GM21576 (cell line): ENCODE results near the gene SLC30A2.
"Not testable (repeated sequence)": the region's sequence is repeated elsewhere in the genome, so short reads cannot be mapped to it uniquely, and the experiment has no call there.

ENCODE experiments used
- ATAC-seq: cut with Tn5 transposase; IDR thresholded peaks from one replicate; pipeline ENCODE4 v1.9.1; 2021; ENCODE audit warnings: mild to moderate bottlenecking, moderate library complexity; ENCODE audit not compliant: unreplicated experiment

The SLC30A2 gene, protein sequence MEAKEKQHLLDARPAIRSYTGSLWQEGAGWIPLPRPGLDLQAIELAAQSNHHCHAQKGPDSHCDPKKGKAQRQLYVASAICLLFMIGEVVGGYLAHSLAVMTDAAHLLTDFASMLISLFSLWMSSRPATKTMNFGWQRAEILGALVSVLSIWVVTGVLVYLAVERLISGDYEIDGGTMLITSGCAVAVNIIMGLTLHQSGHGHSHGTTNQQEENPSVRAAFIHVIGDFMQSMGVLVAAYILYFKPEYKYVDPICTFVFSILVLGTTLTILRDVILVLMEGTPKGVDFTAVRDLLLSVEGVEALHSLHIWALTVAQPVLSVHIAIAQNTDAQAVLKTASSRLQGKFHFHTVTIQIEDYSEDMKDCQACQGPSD

DNA sequence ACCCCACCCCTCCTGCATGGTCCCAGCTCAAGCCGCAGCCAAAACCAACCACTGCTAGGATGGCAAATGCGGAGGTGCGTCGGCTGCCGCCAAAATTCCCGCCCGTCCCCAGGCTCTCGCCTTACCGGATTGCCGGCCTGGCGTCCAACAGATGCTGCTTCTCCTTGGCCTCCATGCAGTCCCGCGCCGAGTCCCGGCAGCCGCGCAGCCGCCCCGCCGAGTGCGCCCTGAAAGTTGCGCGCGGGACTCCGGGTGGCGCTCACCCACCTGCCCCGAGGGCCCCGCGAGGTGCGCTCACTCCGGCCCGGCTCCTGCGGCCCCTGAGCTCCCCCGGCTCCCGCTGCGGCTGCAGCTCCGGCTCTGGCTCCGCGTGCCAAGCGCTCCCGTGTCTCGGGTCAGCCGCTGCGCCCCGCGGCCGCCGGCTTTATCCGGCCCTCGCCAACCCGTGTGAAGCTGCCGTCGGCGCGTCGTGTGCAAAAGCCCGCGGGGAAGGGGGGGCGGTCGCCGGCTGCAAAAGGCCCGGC is at the start of gene SLC30A2:
SLC30A2 (minus strand) TSS at position 397 of the 524 bp plus-strand sequence; CDS start at position 175, 222 bp downstream.
- ATAC-seq, result no peak

DNA sequence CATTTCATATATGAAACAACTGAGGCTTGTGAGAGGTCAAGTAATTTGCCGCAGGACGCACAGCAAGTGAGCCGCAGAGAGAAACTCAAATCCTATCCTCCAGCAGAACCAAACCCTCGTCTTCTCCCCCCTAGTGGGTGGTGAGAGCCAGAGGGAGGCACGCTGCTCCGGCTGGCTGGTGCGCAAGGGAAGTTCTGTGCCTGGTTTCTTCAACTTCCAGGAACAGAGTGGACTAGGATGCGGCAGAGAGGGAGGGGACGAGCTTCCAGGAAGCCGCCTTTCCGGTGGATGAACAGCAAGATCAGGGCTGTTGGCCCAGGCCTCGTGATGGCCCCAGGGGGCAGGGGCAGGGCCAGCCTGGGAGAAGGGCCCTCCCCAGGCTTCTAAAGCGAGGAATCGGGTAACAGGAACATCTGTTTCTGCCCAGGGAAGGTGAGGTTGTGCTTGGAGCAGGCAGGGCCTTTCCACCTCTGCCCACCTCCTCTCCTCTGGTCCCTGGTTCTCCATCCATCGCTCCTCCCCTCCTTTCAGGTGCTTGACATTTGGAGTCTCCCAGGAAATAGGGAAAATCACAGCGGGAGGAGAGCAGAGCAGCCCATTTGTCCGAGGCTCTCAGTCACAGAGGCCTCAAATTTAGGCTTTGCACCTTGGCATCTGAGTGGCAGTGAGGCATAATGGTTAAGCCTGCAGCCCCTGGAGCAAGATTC is 48.9 kb upstream of the SLC30A2 start:
- no peak for ATAC-seq

DNA sequence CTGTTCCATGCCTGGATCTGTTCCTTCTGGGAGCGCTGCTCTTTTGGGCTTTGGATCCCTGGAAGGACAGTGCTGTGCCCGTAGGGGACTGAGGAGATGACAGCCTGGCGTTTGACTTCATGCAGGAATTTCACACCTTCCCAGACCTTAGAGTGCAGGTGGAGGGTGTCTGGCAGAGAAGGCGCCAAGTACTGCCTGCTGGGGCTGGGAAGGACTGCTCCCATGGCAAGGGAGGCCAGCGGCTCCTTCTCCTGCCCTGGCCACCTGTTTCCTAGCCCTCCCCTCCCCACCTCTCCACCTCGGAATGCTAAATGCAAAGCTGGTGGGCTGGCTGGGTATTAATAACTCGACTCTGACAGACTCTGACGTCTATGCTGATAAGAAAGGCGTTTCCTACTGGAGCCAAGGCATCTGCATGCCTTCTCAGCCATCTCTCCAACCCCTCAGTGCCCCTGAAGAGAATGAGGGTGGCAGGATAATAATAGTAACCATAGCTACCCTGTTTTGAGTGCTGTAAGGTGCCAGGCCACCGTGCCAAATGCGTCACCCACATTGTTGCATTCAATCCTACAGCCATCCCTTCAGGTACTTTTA is 48.3 kb upstream of the SLC30A2 start:
- no peak for ATAC-seq

DNA sequence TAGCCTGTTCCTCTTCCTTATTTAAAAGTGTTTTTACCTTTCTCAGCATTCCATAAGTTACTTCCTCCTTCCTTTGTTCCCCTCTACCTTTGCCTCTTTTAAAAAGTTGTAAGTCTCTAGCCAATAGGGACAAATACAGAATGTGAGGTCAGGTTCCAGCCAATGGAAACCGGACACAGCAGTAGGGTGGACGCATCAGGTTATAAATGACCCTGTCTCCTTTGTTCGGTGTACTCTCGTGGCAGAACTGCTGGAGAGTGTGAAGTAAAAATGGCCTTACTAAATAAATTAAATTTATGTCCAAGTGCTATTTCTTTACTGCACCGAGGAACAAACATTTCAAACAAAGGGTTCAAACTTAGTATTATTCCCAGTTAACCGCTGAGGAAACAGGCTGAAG is 47.7 kb upstream of the SLC30A2 start:
- ATAC-seq, result not testable (repeated sequence)

DNA sequence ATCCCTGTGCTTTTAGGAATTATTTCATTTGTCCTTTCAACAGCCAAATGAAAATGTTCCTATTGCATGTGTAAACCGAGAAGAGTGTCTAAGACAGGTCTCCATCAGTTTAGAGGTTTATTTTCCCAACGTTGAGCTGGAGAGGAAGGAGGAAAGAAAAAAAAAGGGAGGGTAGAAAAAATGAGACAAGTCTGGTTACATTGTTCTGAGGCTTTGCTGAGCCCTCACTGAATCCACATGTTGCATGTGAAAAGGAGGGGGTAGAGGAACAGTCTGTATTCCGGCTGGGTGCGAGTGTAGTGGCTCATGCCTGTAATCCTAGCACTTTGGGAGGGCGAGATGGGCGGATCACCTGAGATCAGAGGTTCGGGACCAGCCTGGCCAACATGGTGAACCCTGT is 46.5 kb upstream of the SLC30A2 start:
- no peak for ATAC-seq

DNA sequence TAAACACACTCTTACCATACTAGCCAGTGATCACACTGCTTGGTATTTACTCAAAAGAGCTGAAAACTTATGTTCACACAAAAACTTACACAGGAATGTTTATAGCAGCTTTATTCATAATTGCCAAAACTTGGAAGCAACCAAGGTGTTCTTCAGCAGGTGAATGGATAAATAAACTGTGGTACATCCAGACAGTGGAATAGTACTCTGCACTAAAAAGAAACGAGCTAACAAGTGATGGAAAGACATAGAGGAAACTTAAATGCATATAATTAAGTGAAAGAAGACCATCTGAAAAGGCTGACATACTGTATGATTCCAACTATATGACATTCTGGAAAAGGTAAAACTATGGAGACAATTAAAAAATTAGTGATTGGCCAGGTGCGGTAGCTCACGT is 45.0 kb upstream of the SLC30A2 start:
- no peak for ATAC-seq

DNA sequence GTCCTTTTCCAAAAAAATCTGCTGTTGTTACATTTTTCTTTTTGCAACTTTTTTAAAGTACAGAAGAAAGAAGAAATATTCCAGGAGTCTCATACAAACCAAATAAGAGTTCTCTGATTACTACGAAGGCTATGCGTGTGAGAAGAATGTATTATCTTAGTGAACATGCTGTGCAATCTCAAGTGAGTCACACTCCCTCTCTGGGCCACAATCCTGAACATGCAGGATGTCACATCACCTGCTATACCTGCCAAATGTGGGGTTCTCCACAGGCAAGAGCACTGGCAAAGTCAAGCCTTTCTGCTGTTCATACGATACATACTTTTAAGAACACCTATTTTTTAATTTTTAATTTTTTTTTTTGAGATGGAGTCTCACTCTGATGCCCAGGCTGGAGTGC is 43.2 kb upstream of the SLC30A2 start:
- ATAC-seq, result no peak

DNA sequence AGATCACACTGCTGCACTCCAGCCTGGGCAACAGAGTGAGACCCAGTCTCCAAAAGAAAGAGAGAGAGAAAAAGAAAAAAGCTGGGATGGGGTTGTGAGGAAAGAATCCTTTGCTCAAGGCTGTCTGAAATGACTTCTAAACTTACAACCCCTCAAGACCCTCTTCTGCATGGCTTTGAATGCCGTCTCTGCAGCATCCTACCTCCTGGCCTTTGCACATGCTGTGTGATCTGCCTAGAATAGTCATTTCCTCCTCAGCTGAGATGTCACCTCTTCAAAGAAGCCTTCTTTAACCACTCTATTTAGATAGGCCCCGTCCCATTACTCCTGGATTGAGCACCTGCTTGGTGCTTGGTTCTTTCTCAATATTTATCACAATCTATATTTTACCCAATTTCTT is 38.9 kb upstream of the SLC30A2 start:
- ATAC-seq, result no peak

DNA sequence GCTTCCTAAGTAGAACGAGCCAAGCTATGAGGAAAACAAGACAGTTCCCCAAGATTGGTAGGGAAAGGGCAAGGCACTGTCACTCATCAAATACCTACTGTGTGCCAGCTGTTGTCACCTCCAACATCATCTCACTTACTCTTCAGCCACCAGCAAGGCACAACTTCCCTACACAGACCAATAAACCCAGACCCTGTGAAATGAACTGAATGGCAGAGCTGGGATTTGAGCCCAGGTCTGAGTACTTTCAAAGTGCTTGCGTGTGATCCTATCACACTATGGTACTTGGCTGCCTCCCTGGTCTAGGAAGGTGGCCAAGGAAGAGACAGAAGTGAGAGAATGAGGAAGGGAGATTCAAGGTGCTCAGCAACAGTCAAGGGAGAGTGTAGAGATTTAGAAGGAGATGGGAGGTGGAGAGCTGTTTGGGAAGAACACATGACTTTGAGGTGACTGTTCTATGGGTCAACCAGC is 38.2 kb upstream of the SLC30A2 start:
- no peak for ATAC-seq

DNA sequence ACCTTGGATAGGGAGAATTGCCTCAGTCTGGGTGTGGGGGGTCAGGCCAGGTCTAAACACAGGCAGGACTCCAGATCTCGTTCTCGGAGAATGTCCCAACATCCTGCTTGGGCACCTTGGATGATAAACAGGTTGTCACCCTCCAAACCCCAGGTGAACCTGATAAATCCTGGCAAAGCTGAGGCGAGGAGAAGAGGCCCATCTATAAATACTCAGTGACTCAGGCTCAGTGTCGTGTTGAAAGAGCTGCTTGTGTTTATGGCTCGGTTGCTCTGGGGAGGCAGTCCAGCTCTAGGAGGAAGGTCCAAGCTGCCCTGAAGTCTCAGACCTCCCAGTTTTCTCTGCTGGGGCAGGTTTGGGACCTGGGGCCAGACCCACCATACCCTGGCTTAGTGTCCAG is 37.3 kb upstream of the SLC30A2 start:
- no peak for ATAC-seq

DNA sequence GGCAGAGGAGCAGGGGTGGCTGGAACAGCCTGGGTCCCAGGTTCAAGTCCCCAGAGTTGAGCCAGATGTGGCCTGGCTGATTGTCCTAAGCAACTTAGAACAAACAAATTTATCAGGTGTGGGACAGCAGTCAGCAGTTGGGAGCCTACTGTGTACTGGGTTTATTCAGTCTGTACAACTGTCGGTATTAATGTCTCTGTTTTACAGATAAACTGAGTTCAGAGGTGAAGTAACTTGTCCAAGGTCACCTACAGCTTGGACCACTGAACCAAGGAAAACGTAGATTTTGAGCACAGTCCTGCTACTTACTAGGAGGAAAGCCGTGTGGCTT is 36.1 kb upstream of the SLC30A2 start:
- no peak for ATAC-seq

DNA sequence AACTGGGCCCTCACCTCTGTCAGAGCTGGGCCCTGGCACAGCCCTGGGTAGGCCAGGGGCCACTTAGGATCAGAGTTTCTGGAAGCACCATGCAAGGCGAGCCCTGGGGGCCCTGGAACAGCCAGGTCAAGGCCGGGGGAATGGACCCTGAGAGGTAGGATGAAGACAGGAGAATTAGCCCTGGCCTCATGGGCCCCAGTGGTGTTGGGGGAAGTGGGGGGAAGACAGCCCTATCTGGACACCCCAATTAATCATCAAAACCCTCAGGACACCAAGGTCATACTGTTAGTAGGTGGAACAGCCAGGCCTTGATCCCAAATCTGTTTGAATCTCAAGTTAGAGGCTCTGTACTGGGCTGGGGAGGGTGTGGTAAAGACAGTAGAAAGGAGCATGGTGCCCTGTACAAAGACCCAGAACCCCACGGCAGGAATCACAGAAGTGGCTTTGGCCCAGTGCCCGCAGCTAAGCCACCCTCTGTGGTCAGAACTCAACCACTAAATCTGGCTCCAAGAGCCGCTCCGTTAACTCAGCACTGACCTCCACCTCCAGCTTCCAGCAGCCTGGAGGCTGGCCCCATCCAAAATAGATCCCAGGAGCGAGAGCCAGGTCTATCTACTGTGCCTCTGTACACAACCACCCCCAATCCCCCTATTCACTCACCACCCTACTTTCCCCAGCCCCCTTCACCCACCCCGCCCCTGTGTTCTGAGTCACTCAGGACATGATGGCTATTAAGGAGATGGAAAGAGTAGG is 35.5 kb upstream of the SLC30A2 start:
- ATAC-seq, result no peak

DNA sequence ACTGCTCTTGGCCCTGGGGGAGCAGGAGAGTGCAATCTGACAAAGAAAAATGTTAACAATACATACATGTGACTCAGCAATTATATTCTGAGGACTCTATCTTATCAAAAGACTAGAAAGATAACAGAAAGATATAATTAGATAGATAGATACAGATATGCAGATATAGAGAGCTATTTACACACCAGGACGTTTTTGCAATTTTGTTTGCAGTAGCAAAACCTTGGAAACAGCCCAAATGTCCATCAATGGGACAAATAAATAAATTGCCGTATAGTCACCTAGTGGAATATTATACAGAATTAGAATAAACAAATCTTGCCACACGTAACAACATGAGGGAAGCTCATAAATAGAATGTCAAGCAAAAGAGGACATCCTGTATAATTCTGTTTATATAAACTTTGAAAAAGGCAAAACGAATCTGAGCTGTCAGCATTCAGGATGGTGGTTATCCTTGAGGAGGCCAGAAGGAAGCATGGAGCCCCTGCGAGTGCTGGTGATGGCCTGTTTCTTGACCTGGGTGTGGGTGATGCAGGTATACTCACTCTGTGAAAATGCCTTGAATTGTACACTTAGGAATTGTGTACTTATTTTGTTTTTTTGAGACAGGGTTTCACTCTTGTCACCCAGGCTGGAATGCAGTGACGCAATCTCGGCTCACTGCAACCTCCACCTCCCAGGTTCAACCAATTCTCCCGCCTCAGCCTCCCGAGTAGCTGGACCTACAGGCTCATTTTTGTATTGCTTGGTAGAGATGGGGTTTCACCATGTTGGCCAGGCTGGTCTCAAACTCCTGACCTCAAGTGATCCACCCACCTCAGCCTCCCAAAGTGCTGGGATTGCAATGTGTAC is 34.3 kb upstream of the SLC30A2 start:
- no peak for ATAC-seq

DNA sequence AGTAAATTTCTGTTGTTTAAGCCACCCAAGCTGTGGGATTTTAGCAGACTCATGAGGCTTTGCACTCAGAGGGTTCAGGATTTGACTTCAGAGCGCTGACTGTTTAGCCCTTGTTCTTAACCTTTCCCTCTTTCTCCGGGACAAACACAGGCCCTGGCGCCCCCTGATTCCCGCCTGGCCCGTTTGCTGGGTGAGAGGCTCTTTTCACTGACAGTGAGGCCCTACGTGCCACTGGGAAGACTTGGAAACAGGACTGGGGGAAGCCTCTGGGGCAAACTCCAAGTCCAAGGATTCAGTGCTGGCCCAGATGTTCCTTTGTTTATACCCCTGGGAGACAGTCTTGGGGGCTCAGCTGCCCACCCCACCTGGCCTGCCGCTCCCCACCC is 33.3 kb upstream of the SLC30A2 start:
- ATAC-seq, result no peak

DNA sequence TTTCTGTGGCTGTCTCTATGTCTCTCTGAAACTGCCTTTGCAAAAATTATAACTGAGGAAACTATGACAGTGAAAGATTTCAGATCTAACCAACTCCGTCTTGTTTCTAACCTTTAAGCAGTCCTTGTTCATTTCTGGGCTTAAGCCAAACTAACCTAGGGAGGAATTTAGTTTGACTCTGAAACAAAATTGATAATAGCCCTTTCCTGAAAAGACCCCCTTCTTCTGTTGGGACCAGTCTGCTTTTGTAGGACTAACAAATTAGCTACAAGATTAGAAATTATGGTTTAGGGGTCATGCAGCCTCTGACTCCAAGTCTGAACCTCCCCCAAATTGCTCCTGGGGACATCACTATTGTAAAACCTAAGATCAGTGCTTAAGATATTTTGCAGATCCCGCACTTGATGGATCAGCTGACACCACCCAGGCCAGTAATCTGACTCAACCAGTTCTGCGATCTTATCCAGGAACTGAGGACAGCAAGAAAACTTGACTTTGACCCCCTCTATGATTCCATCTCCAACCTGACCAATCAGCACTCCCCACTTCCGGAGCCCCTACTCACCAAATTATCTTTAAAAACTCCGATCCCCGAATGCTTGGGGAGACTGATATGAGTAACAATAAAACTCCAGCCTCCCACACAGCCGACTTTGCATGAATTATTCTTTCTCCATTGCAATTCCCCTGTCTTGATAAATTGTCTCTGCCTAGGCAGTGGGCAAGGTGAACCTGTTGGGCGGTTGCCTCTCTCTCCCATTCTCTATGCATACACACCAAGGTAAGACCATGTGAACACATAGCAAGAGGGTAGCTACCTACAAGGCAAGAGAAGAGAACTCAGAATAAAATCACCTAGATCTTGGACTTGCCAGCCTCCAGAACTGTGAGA is 32.6 kb upstream of the SLC30A2 start:
- ATAC-seq, result no peak

DNA sequence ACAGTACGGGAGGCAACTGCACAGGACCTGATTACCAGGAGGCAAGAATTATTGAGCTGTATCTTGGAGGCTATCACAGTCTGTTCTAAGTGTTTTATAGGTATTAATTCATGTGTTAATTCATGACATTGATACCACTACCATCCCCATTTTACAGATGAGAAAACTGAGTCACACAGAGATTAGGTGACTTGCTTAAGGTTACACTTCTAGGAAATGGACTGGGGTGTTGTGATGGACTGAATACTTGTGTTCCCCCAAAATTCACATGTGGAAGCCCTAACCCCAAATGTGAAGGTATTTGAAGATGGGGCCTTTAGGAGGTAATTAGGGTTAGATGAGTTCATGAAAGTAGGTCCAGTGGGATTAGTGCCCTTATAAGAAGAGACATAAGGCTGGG is 31.6 kb upstream of the SLC30A2 start:
- ATAC-seq, result no peak

DNA sequence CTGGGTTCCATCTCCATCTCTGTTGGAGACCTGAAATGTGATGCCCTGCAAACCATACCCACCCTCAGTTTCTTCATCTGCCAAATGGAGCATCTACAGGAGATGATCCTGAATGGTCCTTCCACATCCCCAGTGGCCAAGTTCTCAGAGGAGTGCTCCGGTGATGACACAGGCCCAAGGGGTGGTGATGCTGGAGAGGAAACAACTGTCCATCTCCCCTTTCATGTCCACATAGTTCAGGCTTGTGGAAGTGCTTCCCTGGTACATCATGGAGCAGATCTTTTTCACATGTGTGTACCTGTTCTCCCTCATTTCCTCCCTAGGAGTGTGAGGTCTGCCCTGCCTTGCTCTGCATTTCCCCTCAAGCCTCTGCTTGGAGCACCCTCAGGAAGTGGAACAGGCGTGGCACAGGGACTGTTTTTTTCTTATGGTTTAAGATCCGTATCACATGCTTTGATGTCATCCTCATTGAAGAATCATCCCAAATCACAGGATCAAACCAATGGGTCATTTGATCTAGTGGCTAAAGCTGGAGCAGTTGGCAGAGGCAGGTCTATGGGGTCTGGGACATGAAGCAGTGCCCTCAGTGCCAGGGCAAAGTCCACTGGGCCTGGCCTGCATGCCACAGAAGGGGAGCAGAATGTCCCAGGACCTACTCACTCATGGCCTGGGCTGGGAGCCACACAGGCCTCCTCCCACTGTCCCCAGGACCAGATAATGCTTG is 29.7 kb upstream of the SLC30A2 start:
- no peak for ATAC-seq

DNA sequence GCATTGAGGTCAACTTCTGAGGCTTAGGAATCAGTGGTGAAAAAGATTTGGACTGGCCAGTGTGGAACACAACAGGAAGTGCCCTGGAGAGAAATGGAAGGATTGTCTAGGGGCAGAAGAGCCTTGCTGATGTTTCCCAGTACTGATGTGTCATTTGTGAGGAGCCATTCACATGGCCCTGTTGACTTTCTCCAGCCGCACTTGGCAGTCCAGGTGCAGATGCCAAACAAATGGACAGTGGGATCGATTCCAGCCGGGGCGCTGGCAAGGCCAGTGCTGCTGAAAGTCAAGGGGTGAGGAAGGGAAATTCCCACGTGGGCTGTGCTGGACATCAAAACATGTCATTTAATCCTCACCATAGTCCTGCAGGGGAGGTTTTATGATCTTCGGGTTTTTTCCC is 26.4 kb upstream of the SLC30A2 start:
- no peak for ATAC-seq

DNA sequence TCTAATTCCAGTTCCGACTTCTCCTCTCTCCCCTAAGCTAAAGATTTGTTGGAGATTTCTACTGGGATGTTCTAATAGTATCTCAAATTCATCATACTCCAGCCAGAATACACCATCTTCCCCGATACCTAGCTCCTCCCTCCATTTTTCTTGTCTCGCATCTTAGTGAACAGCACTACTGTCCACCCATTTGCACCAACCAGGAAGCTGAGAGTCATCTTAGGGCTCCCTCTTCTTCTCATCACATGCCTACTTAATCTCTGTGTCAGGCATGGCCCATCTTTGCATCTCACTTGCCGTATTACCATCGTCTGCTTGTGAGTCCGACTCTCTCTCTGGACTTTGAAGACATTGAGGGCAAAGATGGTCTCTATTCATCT is 25.0 kb upstream of the SLC30A2 start:
- no peak for ATAC-seq
